MM.1S (cell line): ENCODE data around the gene PDXK.

ENCODE experiments used
- DNase-seq: peaks from one replicate; pipeline ENCODE4 v3.0.0-alpha.2; 2015
- H2AFZ ChIP-seq: fragments of 300-600 bp; sonication (generic); 2 replicates; pipeline ENCODE4 v1.6.0; 2016; ENCODE audit warnings: antibody characterized with exemption, low read length
- H3F3A ChIP-seq: fragments of 300-600 bp; sonication (generic); 2 replicates; pipeline ENCODE4 v1.6.1; 2016; ENCODE audit warnings: mild to moderate bottlenecking, antibody characterized with exemption, low read length, moderate library complexity, mixed read lengths; ENCODE audit not compliant: insufficient read depth
- H3K27ac ChIP-seq: fragments of 300-600 bp; sonication (generic); 2 replicates; pipeline ENCODE4 v1.5.1; 2016; ENCODE audit warnings: mild to moderate bottlenecking, low read length
- H3K27me3 ChIP-seq: fragments of 300-600 bp; sonication (generic); replicated peaks from 2 replicates; pipeline ENCODE4 v1.6.0; 2016; ENCODE audit warnings: low read length; ENCODE audit not compliant: insufficient read depth
- H3K36me3 ChIP-seq: fragments of 300-600 bp; sonication (generic); replicated peaks from 2 replicates; pipeline ENCODE4 v1.6.1; 2016; ENCODE audit warnings: mild to moderate bottlenecking, low read length, mixed read lengths; ENCODE audit not compliant: insufficient read depth
- H3K4me1 ChIP-seq: fragments of 300-600 bp; sonication (generic); 2 replicates; pipeline ENCODE4 v1.6.1; 2016; ENCODE audit warnings: low read length, mixed read lengths
- H3K4me2 ChIP-seq: fragments of 300-600 bp; sonication (generic); 2 replicates; pipeline ENCODE4 v1.6.0; 2016; ENCODE audit warnings: low read depth, low read length
- H3K4me3 ChIP-seq: fragments of 300-600 bp; sonication (generic); 2 replicates; pipeline ENCODE4 v1.5.1; 2016; ENCODE audit warnings: low read length, mixed read lengths
- H3K79me2 ChIP-seq: fragments of 300-600 bp; sonication (generic); 2 replicates; pipeline ENCODE4 v1.6.1; 2016; ENCODE audit warnings: mixed run types, low read length, mixed read lengths
- H3K9ac ChIP-seq: fragments of 300-600 bp; sonication (generic); 2 replicates; pipeline ENCODE4 v1.6.1; 2016; ENCODE audit warnings: low read length, mixed read lengths
- H3K9me2 ChIP-seq: fragments of 300-600 bp; sonication (generic); replicated peaks from 2 replicates; pipeline ENCODE4 v1.6.1; 2016; ENCODE audit warnings: mild to moderate bottlenecking, low read length, mixed read lengths; ENCODE audit not compliant: insufficient read depth
- H3K9me3 ChIP-seq: fragments of 300-600 bp; sonication (generic); replicated peaks from 2 replicates; pipeline ENCODE4 v1.6.1; 2016; ENCODE audit warnings: mild to moderate bottlenecking, low read length, mixed read lengths; ENCODE audit not compliant: insufficient read depth
- H4K20me1 ChIP-seq: fragments of 300-600 bp; sonication (generic); 2 replicates; pipeline ENCODE4 v1.6.1; 2016; ENCODE audit warnings: mild to moderate bottlenecking, low read length, moderate library complexity, mixed read lengths; ENCODE audit not compliant: insufficient read depth
- EZH2 ChIP-seq: fragments of 300-600 bp; sonication (generic); optimal IDR thresholded peaks from 2 replicates; pipeline ENCODE3; 2017; ENCODE audit warnings: low read depth, mild to moderate bottlenecking, antibody characterized with exemption, low read length, mixed read lengths
- EZH2phosphoT487 ChIP-seq: fragments of 300-600 bp; sonication (generic); IDR thresholded peaks from 2 replicates; pipeline ENCODE4 v1.6.1; 2018; ENCODE audit warnings: antibody characterized with exemption, low read length
- TF ChIP-seq, protein P1 (sequence below): fragments of 300-600 bp; sonication (generic); IDR thresholded peaks from 2 replicates; pipeline ENCODE4 v1.5.1; 2016; ENCODE audit warnings: antibody characterized with exemption, low read length, mixed read lengths

PDXK gene

DNA sequence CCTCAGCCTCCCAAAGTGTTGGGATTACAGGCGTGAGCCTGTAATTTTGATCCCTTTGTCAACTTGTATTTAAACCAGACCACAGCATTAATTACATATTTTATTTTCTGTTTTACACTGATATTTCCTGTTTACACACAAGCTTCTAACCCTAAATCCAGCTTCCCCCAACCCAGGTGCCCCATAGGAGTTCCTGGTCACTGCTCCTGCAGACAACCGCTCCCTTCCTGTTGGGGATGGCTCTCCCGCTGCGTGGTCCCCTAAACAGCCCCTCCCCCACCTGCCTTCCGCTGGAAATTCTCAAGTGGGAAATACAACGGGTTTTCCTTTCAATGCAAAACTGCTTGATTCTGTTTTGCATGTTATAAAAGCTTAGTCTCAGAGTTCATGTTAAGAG is 53.5 kb downstream of the PDXK start:
- no peaks in the 10 kb centered on the region for H3K9me2 ChIP-seq
- no peak for DNase-seq
- H3K27me3 ChIP-seq, result no peaks in the 10 kb centered on the region
- no peak overlapping the region for H2AFZ ChIP-seq
- no peak overlapping the region for H3K27ac ChIP-seq
- no peak overlapping the region for H3K4me3 ChIP-seq
- TF ChIP-seq, protein P1, sequence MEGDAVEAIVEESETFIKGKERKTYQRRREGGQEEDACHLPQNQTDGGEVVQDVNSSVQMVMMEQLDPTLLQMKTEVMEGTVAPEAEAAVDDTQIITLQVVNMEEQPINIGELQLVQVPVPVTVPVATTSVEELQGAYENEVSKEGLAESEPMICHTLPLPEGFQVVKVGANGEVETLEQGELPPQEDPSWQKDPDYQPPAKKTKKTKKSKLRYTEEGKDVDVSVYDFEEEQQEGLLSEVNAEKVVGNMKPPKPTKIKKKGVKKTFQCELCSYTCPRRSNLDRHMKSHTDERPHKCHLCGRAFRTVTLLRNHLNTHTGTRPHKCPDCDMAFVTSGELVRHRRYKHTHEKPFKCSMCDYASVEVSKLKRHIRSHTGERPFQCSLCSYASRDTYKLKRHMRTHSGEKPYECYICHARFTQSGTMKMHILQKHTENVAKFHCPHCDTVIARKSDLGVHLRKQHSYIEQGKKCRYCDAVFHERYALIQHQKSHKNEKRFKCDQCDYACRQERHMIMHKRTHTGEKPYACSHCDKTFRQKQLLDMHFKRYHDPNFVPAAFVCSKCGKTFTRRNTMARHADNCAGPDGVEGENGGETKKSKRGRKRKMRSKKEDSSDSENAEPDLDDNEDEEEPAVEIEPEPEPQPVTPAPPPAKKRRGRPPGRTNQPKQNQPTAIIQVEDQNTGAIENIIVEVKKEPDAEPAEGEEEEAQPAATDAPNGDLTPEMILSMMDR, result no peak
- TF ChIP-seq EZH2, result no peak
- no peak for TF ChIP-seq EZH2phosphoT487
- no peak overlapping the region for H3K4me2 ChIP-seq
- H3F3A ChIP-seq, result peaks cover 43% of the 10 kb centered on the region
- H4K20me1 ChIP-seq, result peaks cover 6% of the 10 kb centered on the region; the same call in 1 of the 2 replicates
- H3K9me3 ChIP-seq, result no peaks in the 10 kb centered on the region
- H3K9ac ChIP-seq, result no peak overlapping the region
- peaks cover 18% of the 10 kb centered on the region for H3K36me3 ChIP-seq
- peaks cover 33% of the 10 kb centered on the region for H3K79me2 ChIP-seq
- H3K4me1 ChIP-seq, result 0 out of 2 replicates have a peak, but pooled peaks cover 7% of the 10 kb centered on the region

DNA sequence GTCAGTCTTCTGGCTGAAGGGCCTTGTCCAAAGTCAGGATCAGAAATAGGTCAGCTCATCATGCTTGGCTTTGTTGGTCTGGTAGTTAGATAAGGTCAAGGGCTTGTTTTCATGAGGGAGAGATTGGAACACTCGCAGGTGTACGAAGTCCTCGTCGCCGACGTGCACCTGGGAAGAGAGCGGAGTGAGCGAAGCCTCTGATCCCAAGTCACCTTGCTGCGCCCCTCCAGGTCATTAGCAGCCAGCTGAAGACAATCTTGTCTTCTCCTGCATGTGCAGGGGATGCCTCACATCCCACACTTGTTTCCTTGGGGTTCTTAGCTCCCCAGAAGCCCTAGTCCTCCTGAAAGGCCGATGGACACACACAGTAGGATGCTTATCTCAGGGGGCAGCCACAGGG is 55.2 kb downstream of the PDXK start:
- no peak for DNase-seq
- no peaks in the 10 kb centered on the region for H3K9me2 ChIP-seq
- H3K27me3 ChIP-seq, result no peaks in the 10 kb centered on the region
- H3K4me3 ChIP-seq, result no peak overlapping the region
- H3K9ac ChIP-seq, result no peak overlapping the region
- peaks cover 55% of the 10 kb centered on the region for H3F3A ChIP-seq
- no peak for TF ChIP-seq EZH2
- no peak for TF ChIP-seq EZH2phosphoT487
- TF ChIP-seq, protein P1, result no peak
- no peak overlapping the region for H3K27ac ChIP-seq
- H3K9me3 ChIP-seq, result no peaks in the 10 kb centered on the region
- no peak overlapping the region for H2AFZ ChIP-seq
- H3K4me2 ChIP-seq, result peak overlapping the region; percentile 63; the same call in 1 of the 2 replicates
- peaks cover 18% of the 10 kb centered on the region for H3K36me3 ChIP-seq
- H3K4me1 ChIP-seq, result peaks cover 23% of the 10 kb centered on the region
- H3K79me2 ChIP-seq, result peaks cover 33% of the 10 kb centered on the region
- H4K20me1 ChIP-seq, result peaks cover 6% of the 10 kb centered on the region; the same call in 1 of the 2 replicates

DNA sequence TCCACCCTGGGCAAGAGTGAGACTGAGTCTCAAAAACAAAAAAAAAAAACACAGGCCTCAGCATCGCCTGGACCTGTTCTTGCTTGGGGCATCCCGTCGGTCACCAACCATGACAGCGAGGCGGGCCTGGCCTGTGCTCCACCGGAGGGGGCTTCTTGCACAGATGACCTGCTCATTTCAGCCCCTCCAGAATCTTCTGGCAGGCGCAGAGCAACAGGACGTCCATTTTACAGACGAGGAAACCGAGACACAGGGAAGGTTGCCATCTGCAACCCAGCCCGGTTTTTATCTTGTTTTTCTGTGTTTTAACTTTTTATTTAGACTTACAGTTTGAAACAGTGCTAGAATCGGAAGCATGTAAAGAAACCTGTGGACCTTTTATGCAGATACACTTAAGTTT is 56.3 kb downstream of the PDXK start:
- Histone ChIP-seq H3K4me2 (peak overlapping the region; percentile 63), H3K4me3 (peak overlapping the region; percentile 90), H2AFZ (no peak overlapping the region), H3K4me1 (peaks cover 30% of the 10 kb centered on the region), H3K36me3 (peaks cover 18% of the 10 kb centered on the region), H4K20me1 (peaks cover 6% of the 10 kb centered on the region; the same call in 1 of the 2 replicates), H3K79me2 (peaks cover 33% of the 10 kb centered on the region), H3K27me3 (no peaks in the 10 kb centered on the region), H3K9me2 (no peaks in the 10 kb centered on the region), H3F3A (peaks cover 62% of the 10 kb centered on the region), H3K27ac (no peak overlapping the region), H3K9me3 (no peaks in the 10 kb centered on the region), H3K9ac (peak overlapping the region; percentile 74)
- DNase-seq, result no peak
- TF ChIP-seq EZH2 (no peak), EZH2phosphoT487 (no peak)
- TF ChIP-seq, protein P1, result no peak
